ENCODE data around the gene CCR6.

Gene CCR6

GRCh38 chr6:167120583-167120903 is 2.4 kb upstream of the CCR6 start:
- H3K9me3 ChIP-seq (ENCODE audit: control insufficient read depth, insufficient read depth, low read depth, low read length): peaks cover 9% of the 10 kb centered on the region
- no peak overlapping the region for H3K9ac ChIP-seq (ENCODE audit: low read length)
- H3K4me1 ChIP-seq (ENCODE audit: control insufficient read depth, insufficient read depth, low read length): peaks cover 10% of the 10 kb centered on the region; the same call in 1 of the 2 replicates
- H3K27ac ChIP-seq (ENCODE audit: low read depth, low read length): no peak overlapping the region
- H3K36me3 ChIP-seq (ENCODE audit: control insufficient read depth, insufficient read depth, low read length): no peaks in the 10 kb centered on the region
- no peak overlapping the region for H3K4me3 ChIP-seq (ENCODE audit: low read depth, low read length)
- no peaks in the 10 kb centered on the region for H3K27me3 ChIP-seq (ENCODE audit: control insufficient read depth, insufficient read depth, low read length)

GRCh38 chr6:167121335-167121841 is 1.5 kb upstream of the CCR6 start:
- no peak overlapping the region for H3K27ac ChIP-seq (ENCODE audit: low read depth, low read length)
- no peak overlapping the region for H3K9ac ChIP-seq (ENCODE audit: low read length)
- peaks cover 5% of the 10 kb centered on the region; the same call in 1 of the 2 replicates for H3K4me1 ChIP-seq (ENCODE audit: control insufficient read depth, insufficient read depth, low read length)

GRCh38 chr6:167122041-167122826 is 662 bp upstream of the CCR6 start:
- H3K9ac ChIP-seq (ENCODE audit: low read length): no peak overlapping the region
- no peaks in the 10 kb centered on the region for H3K4me1 ChIP-seq (ENCODE audit: control insufficient read depth, insufficient read depth, low read length)
- no peaks in the 10 kb centered on the region for H3K27me3 ChIP-seq (ENCODE audit: control insufficient read depth, insufficient read depth, low read length)
- H3K27ac ChIP-seq (ENCODE audit: low read depth, low read length): no peak overlapping the region
- peaks cover 9% of the 10 kb centered on the region for H3K9me3 ChIP-seq (ENCODE audit: control insufficient read depth, insufficient read depth, low read depth, low read length)
- H3K4me3 ChIP-seq (ENCODE audit: low read depth, low read length): no peak overlapping the region
- no peaks in the 10 kb centered on the region for H3K36me3 ChIP-seq (ENCODE audit: control insufficient read depth, insufficient read depth, low read length)

More at GRCh38 chr6:167121335-167121841, 1.5 kb upstream of the CCR6 start:
- Histone ChIP-seq H3K27me3 (ENCODE audit: control insufficient read depth, insufficient read depth, low read length) (no peaks in the 10 kb centered on the region), H3K9me3 (ENCODE audit: control insufficient read depth, insufficient read depth, low read depth, low read length) (peaks cover 9% of the 10 kb centered on the region), H3K36me3 (ENCODE audit: control insufficient read depth, insufficient read depth, low read length) (no peaks in the 10 kb centered on the region), H3K4me3 (ENCODE audit: low read depth, low read length) (no peak overlapping the region)

- H3K36me3 ChIP-seq (ENCODE audit: control insufficient read depth, insufficient read depth, low read length): no peaks in the 10 kb centered on the region
- no peaks in the 10 kb centered on the region for H3K27me3 ChIP-seq (ENCODE audit: control insufficient read depth, insufficient read depth, low read length)
- H3K9me3 ChIP-seq (ENCODE audit: control insufficient read depth, insufficient read depth, low read depth, low read length): peaks cover 9% of the 10 kb centered on the region
- no peaks in the 10 kb centered on the region for H3K4me1 ChIP-seq (ENCODE audit: control insufficient read depth, insufficient read depth, low read length)
- H3K4me3 ChIP-seq (ENCODE audit: low read depth, low read length): no peak overlapping the region
- H3K27ac ChIP-seq (ENCODE audit: low read depth, low read length): no peak overlapping the region
- no peak overlapping the region for H3K9ac ChIP-seq (ENCODE audit: low read length)
Observed at GRCh38 chr6:167124753-167125152, 1.9 kb downstream of the CCR6 start.

GRCh38 chr6:167125410-167125809 is 2.5 kb downstream of the CCR6 start:
- H3K4me1 ChIP-seq (ENCODE audit: control insufficient read depth, insufficient read depth, low read length): no peaks in the 10 kb centered on the region
- no peaks in the 10 kb centered on the region for H3K27me3 ChIP-seq (ENCODE audit: control insufficient read depth, insufficient read depth, low read length)
- no peak overlapping the region for H3K27ac ChIP-seq (ENCODE audit: low read depth, low read length)
- H3K36me3 ChIP-seq (ENCODE audit: control insufficient read depth, insufficient read depth, low read length): no peaks in the 10 kb centered on the region
- H3K9ac ChIP-seq (ENCODE audit: low read length): no peak overlapping the region
- peaks cover 4% of the 10 kb centered on the region for H3K9me3 ChIP-seq (ENCODE audit: control insufficient read depth, insufficient read depth, low read depth, low read length)
- H3K4me3 ChIP-seq (ENCODE audit: low read depth, low read length): no peak overlapping the region

GRCh38 chr6:167125855-167126349 is 3.0 kb downstream of the CCR6 start:
- no peaks in the 10 kb centered on the region for H3K4me1 ChIP-seq (ENCODE audit: control insufficient read depth, insufficient read depth, low read length)
- H3K4me3 ChIP-seq (ENCODE audit: low read depth, low read length): no peak overlapping the region
- H3K27ac ChIP-seq (ENCODE audit: low read depth, low read length): no peak overlapping the region
- H3K36me3 ChIP-seq (ENCODE audit: control insufficient read depth, insufficient read depth, low read length): no peaks in the 10 kb centered on the region
- H3K27me3 ChIP-seq (ENCODE audit: control insufficient read depth, insufficient read depth, low read length): no peaks in the 10 kb centered on the region
- no peak overlapping the region for H3K9ac ChIP-seq (ENCODE audit: low read length)
- peaks cover 2% of the 10 kb centered on the region; the same call in 1 of the 2 replicates for H3K9me3 ChIP-seq (ENCODE audit: control insufficient read depth, insufficient read depth, low read depth, low read length)

- Histone ChIP-seq H3K27ac (ENCODE audit: low read depth, low read length) (no peak overlapping the region), H3K9ac (ENCODE audit: low read length) (no peak overlapping the region), H3K4me1 (ENCODE audit: control insufficient read depth, insufficient read depth, low read length) (no peaks in the 10 kb centered on the region)
Observed at GRCh38 chr6:167127785-167128531, 5.1 kb downstream of the CCR6 start.

GRCh38 chr6:167129159-167129558 is 6.3 kb downstream of the CCR6 start:
- Histone ChIP-seq H3K27me3 (ENCODE audit: control insufficient read depth, insufficient read depth, low read length) (no peaks in the 10 kb centered on the region), H3K4me3 (ENCODE audit: low read depth, low read length) (no peak overlapping the region), H3K36me3 (ENCODE audit: control insufficient read depth, insufficient read depth, low read length) (no peaks in the 10 kb centered on the region), H3K27ac (ENCODE audit: low read depth, low read length) (no peak overlapping the region), H3K9me3 (ENCODE audit: control insufficient read depth, insufficient read depth, low read depth, low read length) (no peaks in the 10 kb centered on the region), H3K4me1 (ENCODE audit: control insufficient read depth, insufficient read depth, low read length) (no peaks in the 10 kb centered on the region), H3K9ac (ENCODE audit: low read length) (no peak overlapping the region)

More at GRCh38 chr6:167127785-167128531, 5.1 kb downstream of the CCR6 start:
- Histone ChIP-seq H3K9me3 (ENCODE audit: control insufficient read depth, insufficient read depth, low read depth, low read length) (no peaks in the 10 kb centered on the region), H3K36me3 (ENCODE audit: control insufficient read depth, insufficient read depth, low read length) (no peaks in the 10 kb centered on the region), H3K4me3 (ENCODE audit: low read depth, low read length) (no peak overlapping the region), H3K27me3 (ENCODE audit: control insufficient read depth, insufficient read depth, low read length) (no peaks in the 10 kb centered on the region)

- H3K4me1 ChIP-seq (ENCODE audit: control insufficient read depth, insufficient read depth, low read length): no peaks in the 10 kb centered on the region
- H3K9ac ChIP-seq (ENCODE audit: low read length): no peak overlapping the region
- no peak overlapping the region for H3K4me3 ChIP-seq (ENCODE audit: low read depth, low read length)
- no peaks in the 10 kb centered on the region for H3K27me3 ChIP-seq (ENCODE audit: control insufficient read depth, insufficient read depth, low read length)
- no peaks in the 10 kb centered on the region for H3K9me3 ChIP-seq (ENCODE audit: control insufficient read depth, insufficient read depth, low read depth, low read length)
- H3K36me3 ChIP-seq (ENCODE audit: control insufficient read depth, insufficient read depth, low read length): no peaks in the 10 kb centered on the region
- no peak overlapping the region for H3K27ac ChIP-seq (ENCODE audit: low read depth, low read length)
Observed at GRCh38 chr6:167129562-167129961, 6.7 kb downstream of the CCR6 start.

- Histone ChIP-seq H3K27me3 (ENCODE audit: control insufficient read depth, insufficient read depth, low read length) (no peaks in the 10 kb centered on the region), H3K27ac (ENCODE audit: low read depth, low read length) (no peak overlapping the region), H3K4me1 (ENCODE audit: control insufficient read depth, insufficient read depth, low read length) (no peaks in the 10 kb centered on the region), H3K9me3 (ENCODE audit: control insufficient read depth, insufficient read depth, low read depth, low read length) (no peaks in the 10 kb centered on the region), H3K4me3 (ENCODE audit: low read depth, low read length) (no peak overlapping the region), H3K36me3 (ENCODE audit: control insufficient read depth, insufficient read depth, low read length) (no peaks in the 10 kb centered on the region), H3K9ac (ENCODE audit: low read length) (no peak overlapping the region)
Observed at GRCh38 chr6:167130008-167130677, 7.2 kb downstream of the CCR6 start.
